ENCODE results near the gene DCBLD2. TPM values are rescaled to one million over a fixed set of nuclear protein-coding genes. Genes with fewer than 3 reads are reported as not detected.

The DCBLD2 gene
- polyA plus RNA-seq, result 1 to 10 TPM; 2.8 to 7.8 (median 6.0) TPM

DNA sequence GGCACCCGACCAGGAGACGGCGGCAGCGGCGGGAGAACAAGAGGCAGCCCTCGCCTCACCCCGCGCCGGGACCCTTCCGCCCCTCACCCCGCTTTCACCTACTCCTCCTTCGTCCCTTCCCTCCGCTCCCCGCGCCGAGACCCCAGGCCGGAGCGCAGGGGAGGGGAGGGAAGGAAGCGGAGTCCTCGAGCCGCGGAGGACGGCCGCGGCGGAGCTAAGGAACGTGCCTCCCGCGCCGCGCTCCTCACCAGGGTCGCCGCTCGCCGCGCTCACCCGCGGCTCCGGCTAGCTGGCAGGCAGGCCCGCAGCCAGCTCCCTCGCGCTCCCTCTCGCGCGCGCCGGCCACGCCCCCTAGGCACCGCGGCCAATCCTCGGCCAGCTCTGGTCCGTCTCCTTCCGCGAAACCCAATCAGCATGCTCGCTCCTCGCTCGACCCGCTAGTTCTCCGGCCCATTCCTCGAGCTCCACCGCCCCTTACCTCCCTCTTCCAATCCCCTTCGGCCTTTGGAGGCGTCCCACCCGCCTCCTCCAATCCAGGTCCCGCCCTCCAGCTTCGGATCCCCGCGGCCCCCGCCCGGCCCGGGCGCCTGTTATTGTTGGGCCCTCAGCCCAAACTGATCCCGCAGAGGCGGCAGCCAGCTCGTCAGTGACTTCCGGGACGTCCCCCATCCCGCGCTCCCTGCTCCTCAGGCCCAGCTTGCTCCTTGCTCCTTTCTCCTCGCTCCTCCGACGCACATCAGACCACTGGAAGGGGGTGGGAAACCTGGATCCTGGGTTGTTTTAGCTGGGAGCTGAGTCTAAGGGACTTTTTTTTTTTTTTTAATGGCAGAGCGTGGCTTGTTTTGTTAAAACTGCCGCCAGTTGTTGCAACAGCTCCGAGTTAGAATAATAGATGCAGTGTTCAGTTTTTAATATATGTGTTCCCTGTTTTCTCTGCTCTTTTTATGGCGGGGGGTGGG, at the start of gene DCBLD2:
DCBLD2 (minus strand) TSS at position 304 of the 959 bp plus-strand sequence. CDS start 369 bp downstream, outside the sequence.
- peak within 1 kb of the TSS; percentile 80 for H3K27ac ChIP-seq (ENCODE audit: low read depth, low read length)
- 0 to 1% (median 0%) methylated on average over 54 to 85 of the region's 86 CpGs for WGBS, 3 donors

DNA sequence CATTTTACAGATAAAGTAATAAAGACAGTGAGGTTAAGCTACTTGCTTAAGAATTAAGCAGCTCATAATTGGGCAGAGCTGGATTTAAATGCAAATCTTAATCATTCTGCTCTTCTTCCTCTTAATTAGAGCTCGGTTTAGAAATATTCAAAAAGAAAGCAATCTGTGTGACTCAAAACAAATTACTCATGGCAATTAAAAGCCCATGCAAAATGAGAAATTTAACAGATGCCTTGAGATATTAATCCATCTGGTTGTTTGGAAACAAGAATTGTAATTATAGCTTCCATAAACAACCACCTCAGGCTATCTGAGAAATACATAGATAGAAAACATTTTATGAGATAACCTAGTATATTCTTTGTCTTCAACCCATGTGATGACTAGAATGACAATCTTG, 44.2 kb upstream of the DCBLD2 start:
- 38 to 72% (median 66%) methylated on average over 1 of the region's 1 CpG for WGBS, 3 donors
- H3K27ac ChIP-seq (ENCODE audit: low read depth, low read length), result no peak overlapping the region

- WGBS, 3 donors, result 51 to 88% (median 59%) methylated on average over 1 of the region's 1 CpG
- no peak overlapping the region for H3K27ac ChIP-seq (ENCODE audit: low read depth, low read length)
These were observed 43.6 kb upstream of the DCBLD2 start for GRCh38 chr3:98945101-98945524.

DNA sequence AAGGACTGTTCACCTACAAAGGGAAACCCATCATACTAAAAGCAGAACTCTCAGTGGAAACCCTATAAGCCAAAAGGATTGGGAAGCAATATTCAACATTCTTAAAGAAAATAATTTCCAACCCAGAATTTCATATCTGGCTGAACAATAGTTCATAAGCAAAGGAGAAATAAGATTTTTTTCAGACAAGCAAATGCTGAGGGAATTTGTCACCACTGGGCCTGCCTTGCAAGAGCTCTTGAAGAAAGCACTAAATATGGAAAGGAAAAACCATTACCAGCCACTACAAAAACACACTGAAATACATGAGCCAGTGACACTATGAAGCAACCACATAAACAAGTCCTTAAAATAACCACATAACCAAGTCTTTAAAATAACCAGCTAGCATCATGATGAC, 28.9 kb upstream of the DCBLD2 start:
- H3K27ac ChIP-seq (ENCODE audit: low read depth, low read length), result no peak overlapping the region

GRCh38 chr3:98921957-98922356, 20.5 kb upstream of the DCBLD2 start:
- 58 to 80% (median 69%) methylated on average over 2 of the region's 2 CpGs for WGBS, 3 donors

DNA sequence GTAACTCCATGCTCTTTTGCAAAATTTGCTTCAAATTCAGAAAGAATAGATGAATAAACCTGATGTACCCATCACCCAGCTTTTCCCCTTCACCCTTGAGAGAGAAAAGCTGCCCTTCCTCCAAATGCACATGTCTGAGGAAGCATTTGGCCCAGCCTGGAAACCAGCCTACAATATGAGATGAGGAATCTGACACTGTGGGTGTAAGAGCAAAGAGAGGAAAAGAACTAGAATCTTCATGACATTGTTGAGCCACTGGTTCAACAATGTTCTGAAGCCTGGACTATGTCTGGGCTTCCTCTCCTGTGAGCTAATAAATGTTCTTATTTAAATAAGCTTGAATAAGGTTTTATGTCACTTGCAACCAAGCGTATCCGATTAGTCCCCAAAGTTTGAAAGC, 18.7 kb upstream of the DCBLD2 start:
- no peak overlapping the region for H3K27ac ChIP-seq (ENCODE audit: low read depth, low read length)
- 91 to 99% (median 98%) methylated on average over 2 of the region's 2 CpGs for WGBS, 3 donors

More at GRCh38 chr3:98921957-98922356, 20.5 kb upstream of the DCBLD2 start:
- H3K27ac ChIP-seq (ENCODE audit: low read depth, low read length), result no peak overlapping the region

DNA sequence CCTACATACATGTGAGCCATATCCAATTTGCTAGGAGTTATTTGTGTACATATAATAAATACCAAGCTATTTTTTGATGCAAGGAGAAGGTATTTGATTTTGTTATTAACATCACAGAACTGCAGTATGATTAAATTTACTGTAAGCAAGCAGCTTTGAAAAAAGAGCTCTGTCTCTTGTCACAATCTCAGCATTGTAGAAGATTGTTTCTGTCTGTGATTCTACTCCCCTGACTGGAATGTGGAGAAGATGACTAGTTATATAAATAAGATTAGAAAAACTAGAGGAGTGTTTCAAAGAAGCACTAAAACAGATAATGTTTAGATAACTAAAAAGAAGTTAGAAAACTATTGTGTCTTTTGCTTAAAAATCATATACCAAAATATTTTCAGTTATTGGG, 17.1 kb upstream of the DCBLD2 start:
- H3K27ac ChIP-seq (ENCODE audit: low read depth, low read length), result no peak overlapping the region

GRCh38 chr3:98917608-98918007, 16.1 kb upstream of the DCBLD2 start:
- 65 to 85% (median 84%) methylated on average over 1 of the region's 1 CpG for WGBS, 3 donors
- no peak overlapping the region for H3K27ac ChIP-seq (ENCODE audit: low read depth, low read length)

GRCh38 chr3:98914210-98915080, 12.9 kb upstream of the DCBLD2 start:
- 56 to 73% (median 71%) methylated on average over 10 of the region's 10 CpGs for WGBS, 3 donors
- H3K27ac ChIP-seq (ENCODE audit: low read depth, low read length), result no peak overlapping the region

DNA sequence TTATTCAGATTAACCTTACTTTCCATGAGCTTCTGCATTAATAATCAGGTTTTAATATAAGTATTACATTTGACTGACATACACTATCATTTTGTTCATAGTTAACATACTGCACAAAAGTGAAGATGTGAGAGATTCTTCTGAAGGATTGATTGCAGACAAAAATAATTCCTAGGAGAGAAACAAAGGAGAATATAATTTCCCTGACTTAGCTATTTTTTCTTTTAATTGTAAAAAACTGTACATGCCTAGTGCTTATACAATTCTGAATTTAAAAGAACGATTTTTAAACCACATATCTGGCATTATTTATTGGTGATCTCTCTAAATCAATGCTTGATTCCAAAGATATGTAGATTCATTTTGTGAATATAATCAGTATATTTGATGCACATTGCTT, 11.0 kb upstream of the DCBLD2 start:
- 61 to 81% (median 78%) methylated on average over 1 of the region's 1 CpG for WGBS, 3 donors
- no peak overlapping the region for H3K27ac ChIP-seq (ENCODE audit: low read depth, low read length)

GRCh38 chr3:98906230-98906629, 4.7 kb upstream of the DCBLD2 start:
- WGBS, 3 donors, result 64 to 92% (median 67%) methylated on average over 1 of the region's 1 CpG
- no peak overlapping the region for H3K27ac ChIP-seq (ENCODE audit: low read depth, low read length)

DNA sequence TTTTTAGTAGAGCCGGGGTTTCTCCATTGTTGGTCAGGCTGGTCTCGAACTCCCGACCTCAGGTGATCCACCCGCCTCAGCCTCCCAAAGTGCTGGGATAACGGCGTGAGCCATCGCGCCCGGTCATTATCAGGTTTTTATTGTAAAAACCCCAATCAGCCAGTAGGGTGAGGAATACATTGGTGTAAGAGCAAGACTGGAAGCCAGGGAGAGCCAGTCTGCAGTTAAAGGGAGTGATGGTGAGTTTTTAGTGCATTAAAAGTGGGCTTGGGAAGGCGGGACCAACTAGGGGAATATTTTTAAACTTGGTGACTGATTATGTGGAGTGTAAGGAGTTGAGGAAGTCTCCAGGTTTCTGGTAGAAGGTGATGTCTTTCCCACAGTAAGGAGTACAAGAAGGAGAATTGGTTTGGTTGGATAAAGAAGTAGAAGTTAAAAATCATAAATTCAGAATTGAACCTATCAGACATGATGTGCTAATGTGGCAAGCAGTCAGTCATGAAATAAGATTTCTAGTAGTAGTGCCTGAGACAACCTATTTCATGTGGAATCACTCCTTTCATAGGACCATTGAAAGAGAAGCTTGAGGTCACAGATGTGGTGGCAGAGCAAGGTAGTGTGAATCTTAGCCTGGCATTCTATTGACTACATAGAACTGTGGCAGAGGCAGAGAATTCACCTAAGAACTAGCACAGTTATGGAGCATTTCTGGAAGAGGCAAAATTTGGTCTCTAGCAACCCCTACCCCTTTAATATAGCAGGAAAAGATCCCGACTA, 2.4 kb upstream of the DCBLD2 start:
- no peak overlapping the region for H3K27ac ChIP-seq (ENCODE audit: low read depth, low read length)
- WGBS, 3 donors, result 94 to 96% (median 95%) methylated on average over 11 of the region's 11 CpGs

GRCh38 chr3:98903099-98903498, 1.6 kb upstream of the DCBLD2 start:
- WGBS, 3 donors, result 77 to 81% (median 79%) methylated on average over 3 of the region's 3 CpGs
- no peak overlapping the region for H3K27ac ChIP-seq (ENCODE audit: low read depth, low read length)

GRCh38 chr3:98902351-98902740, 851 bp upstream of the DCBLD2 start:
- H3K27ac ChIP-seq (ENCODE audit: low read depth, low read length), result no peak overlapping the region
- 21 to 34% (median 32%) methylated on average over 4 of the region's 4 CpGs for WGBS, 3 donors

GRCh38 chr3:98901119-98901391, 440 bp downstream of the DCBLD2 start:
- peak overlapping the region; percentile 80 for H3K27ac ChIP-seq (ENCODE audit: low read depth, low read length)
- 0% methylated on average over 2 to 26 of the region's 26 CpGs for WGBS, 3 donors

GRCh38 chr3:98900265-98901118, 1.0 kb downstream of the DCBLD2 start:
- WGBS, 3 donors, result 6 to 9% (median 6%) methylated on average over 23 of the region's 23 CpGs
- H3K27ac ChIP-seq (ENCODE audit: low read depth, low read length), result no peak overlapping the region

DNA sequence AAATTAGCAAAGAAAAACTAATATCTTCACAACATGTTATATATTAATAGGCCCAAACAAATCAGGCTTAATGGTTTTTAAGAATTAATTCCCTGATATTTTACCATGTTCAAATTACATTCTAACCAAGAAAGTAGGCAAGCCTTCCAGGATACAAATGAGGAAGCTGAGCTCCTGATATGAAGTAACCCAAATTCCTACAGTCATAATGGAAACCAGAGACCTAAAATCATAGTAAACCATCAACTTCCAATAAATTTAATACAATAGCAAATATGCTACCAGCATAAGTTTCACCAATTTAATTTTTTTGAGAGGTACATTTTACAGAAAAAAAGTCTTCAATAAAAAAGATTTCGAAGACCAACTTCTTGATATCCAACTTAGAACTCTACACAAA, 3.8 kb downstream of the DCBLD2 start:
- 40 to 45% (median 41%) methylated on average over 1 of the region's 1 CpG for WGBS, 3 donors
- no peak overlapping the region for H3K27ac ChIP-seq (ENCODE audit: low read depth, low read length)
